OCI-LY7 (cell line): ENCODE measurements around the gene OSGIN1. TPM values are rescaled to one million over a fixed set of nuclear protein-coding genes. Genes with fewer than 3 reads are reported as not detected.

Experiments used
- BruUV-seq: library from RNA; stranded (reverse); fragments of 400-500 nt; replicated peaks from 2 replicates; lab custom pipeline; 2021; lab: Mats Ljungman, UMichigan
- CTCF ChIA-PET: fragments of 300-600 bp; sonication (Branson Sonifier 250); formaldehyde crosslinking; loops from one replicate; lab custom pipeline; 2022; ENCODE audit warnings: antibody characterized with exemption; ENCODE audit not compliant: unreplicated experiment; lab: Charles Lee
- POLR2A ChIA-PET: fragments of 300-600 bp; sonication (Branson Sonifier 250); formaldehyde crosslinking; loops from one replicate; lab custom pipeline; 2022; ENCODE audit warnings: antibody characterized with exemption; lab: Charles Lee
- DNase-seq: peaks from one replicate; pipeline ENCODE4 v3.0.0-alpha.2; 2015; ENCODE audit warnings: low spot score
- H2AFZ ChIP-seq: fragments of 200-600 bp; sonication (generic), shearing (Covaris generic); 2 replicates; pipeline ENCODE4 v1.6.1; 2014; ENCODE audit warnings: mild to moderate bottlenecking, antibody characterized with exemption, low read length, moderate library complexity
- H3K27ac ChIP-seq: fragments of 200-600 bp; sonication (generic); 2 replicates; pipeline ENCODE4 v1.5.1; 2014; ENCODE audit warnings: mixed run types, low read depth, mild to moderate bottlenecking, moderate library complexity, low read length, inconsistent platforms; ENCODE audit not compliant: poor library complexity, severe bottlenecking
- H3K36me3 ChIP-seq: fragments of 200-600 bp; sonication (generic); 2 replicates; pipeline ENCODE4 v1.6.1; 2014; ENCODE audit warnings: mild to moderate bottlenecking, antibody characterized with exemption, low read length, moderate library complexity, mixed read lengths; ENCODE audit not compliant: insufficient read depth
- H3K4me1 ChIP-seq: fragments of 200-600 bp; sonication (generic); 2 replicates; pipeline ENCODE4 v1.5.1; 2014; ENCODE audit warnings: mild to moderate bottlenecking, low read length; ENCODE audit not compliant: insufficient read depth, poor library complexity, severe bottlenecking
- H3K4me2 ChIP-seq: fragments of 200-600 bp; sonication (generic); 2 replicates; pipeline ENCODE4 v1.6.1; 2014; ENCODE audit warnings: mild to moderate bottlenecking, low read length
- H3K4me3 ChIP-seq: fragments of 200-600 bp; sonication (generic); 2 replicates; pipeline ENCODE4 v1.5.1; 2014; ENCODE audit warnings: mild to moderate bottlenecking, low read depth, low read length; ENCODE audit not compliant: poor library complexity, severe bottlenecking
- H3K79me2 ChIP-seq: fragments of 200-600 bp; sonication (generic); 2 replicates; pipeline ENCODE4 v1.6.1; 2016; ENCODE audit warnings: low read depth, mild to moderate bottlenecking, low read length, moderate library complexity, mixed read lengths; ENCODE audit not compliant: insufficient read depth
- H3K9me2 ChIP-seq: fragments of 200-600 bp; sonication (generic); 2 replicates; pipeline ENCODE4 v1.6.1; 2016; ENCODE audit warnings: mild to moderate bottlenecking, low read length, mixed read lengths; ENCODE audit not compliant: insufficient read depth
- H3K9me3 ChIP-seq: fragments of 200-600 bp; sonication (generic); 2 replicates; pipeline ENCODE4 v1.6.1; 2014; ENCODE audit warnings: mild to moderate bottlenecking, mixed run types, low read length, mixed read lengths
- H4K20me1 ChIP-seq: fragments of 200-600 bp; sonication (generic); 2 replicates; pipeline ENCODE4 v1.6.1; 2014; ENCODE audit warnings: mild to moderate bottlenecking, antibody characterized with exemption, low read length, moderate library complexity, mixed read lengths; ENCODE audit not compliant: insufficient read depth
- EZH2phosphoT487 ChIP-seq: fragments of 200-600 bp; sonication (generic); IDR thresholded peaks from 2 replicates; pipeline ENCODE4 v1.6.1; 2018; ENCODE audit warnings: low read depth, borderline replicate concordance, mild to moderate bottlenecking, mixed run types, antibody characterized with exemption, low read length, moderate library complexity, mixed read lengths
- intact Hi-C: fragments of 100-400 bp; cut with micrococcal nuclease; formaldehyde crosslinking; loops from one replicate; pipeline ENCODE4 v1.10.0; 2022; ENCODE audit not compliant: unreplicated experiment
- total RNA-seq, 2 experiments: library from RNA; depleted of rRNA in 1 of 2; stranded (reverse); fragments of >200 nt in 1 of 2; shearing (Covaris generic) in 1 of 2; gene quantifications; 2 replicates each; pipeline ENCODE4 v1.2.3, GENCODE V29; 2014 to 2022
- TF ChIP-seq, protein P1 (sequence below): fragments of 200-600 bp; sonication (generic); conservative IDR thresholded peaks from 2 replicates; pipeline ENCODE4 v1.5.1; 2014; ENCODE audit warnings: mild to moderate bottlenecking, antibody characterized with exemption, low read length, moderate library complexity, mixed read lengths

Gene OSGIN1
- total RNA-seq, 2 experiments from 2014 or later: 0.28 to 1.0 TPM

DNA sequence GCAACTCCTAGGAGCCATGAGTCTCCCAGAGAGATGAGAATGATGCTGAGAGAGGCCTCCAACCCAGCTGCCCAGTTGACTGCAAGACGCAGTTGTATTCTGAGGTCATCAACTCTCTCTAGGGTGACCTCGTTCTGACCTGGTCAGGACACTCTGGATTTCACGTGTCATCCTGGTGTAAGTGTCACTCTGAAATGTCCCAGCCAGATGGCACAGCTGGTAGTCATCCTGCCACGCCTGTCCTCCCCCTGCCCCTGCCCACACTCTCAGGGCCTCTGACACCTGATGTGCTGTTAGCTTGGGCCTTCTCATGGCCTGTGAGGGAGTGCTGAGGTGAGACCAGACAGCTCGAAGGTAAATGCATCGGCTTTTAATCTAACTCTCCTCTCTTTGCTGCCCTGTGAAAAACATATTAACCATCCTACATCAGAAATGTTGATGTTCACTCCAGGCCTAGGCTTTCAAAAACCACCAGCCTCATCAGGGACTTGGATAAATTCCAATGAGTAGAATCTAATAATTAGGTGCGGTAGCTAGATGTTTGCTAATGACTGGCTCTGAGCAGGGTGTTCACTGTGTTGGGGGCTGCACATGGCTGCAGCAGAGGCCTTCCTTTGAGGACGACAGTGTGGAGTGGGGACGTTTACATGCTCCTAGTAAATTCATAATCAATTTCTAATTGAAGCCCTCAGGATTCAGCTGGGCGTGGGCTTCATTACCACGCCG, 40.4 kb upstream of the OSGIN1 start:
- intact Hi-C loops: no loop called here
- Histone ChIP-seq H3K4me1 (no peaks in the 10 kb centered on the region), H2AFZ (no peak overlapping the region), H3K9me2 (no peaks in the 10 kb centered on the region), H3K4me3 (no peak overlapping the region), H3K27ac (no peak overlapping the region), H3K9me3 (no peaks in the 10 kb centered on the region), H3K36me3 (peaks cover 41% of the 10 kb centered on the region), H3K4me2 (no peak overlapping the region), H4K20me1 (no peaks in the 10 kb centered on the region), H3K79me2 (no peaks in the 10 kb centered on the region)
- CTCF ChIA-PET: interaction anchor here (0.8 kb wide), 1 partner anchor 13 kb away, joined by 4 read pairs; no protein-coding TSS in a partner anchor
- DNase-seq: no peak
- no TSS peak for BruUV-seq
- POLR2A ChIA-PET: interaction anchor here (0.6 kb wide), 1 partner anchor 652 kb away, joined by 5 read pairs; no protein-coding TSS in a partner anchor
- no peak for TF ChIP-seq EZH2phosphoT487
- TF ChIP-seq, protein P1, sequence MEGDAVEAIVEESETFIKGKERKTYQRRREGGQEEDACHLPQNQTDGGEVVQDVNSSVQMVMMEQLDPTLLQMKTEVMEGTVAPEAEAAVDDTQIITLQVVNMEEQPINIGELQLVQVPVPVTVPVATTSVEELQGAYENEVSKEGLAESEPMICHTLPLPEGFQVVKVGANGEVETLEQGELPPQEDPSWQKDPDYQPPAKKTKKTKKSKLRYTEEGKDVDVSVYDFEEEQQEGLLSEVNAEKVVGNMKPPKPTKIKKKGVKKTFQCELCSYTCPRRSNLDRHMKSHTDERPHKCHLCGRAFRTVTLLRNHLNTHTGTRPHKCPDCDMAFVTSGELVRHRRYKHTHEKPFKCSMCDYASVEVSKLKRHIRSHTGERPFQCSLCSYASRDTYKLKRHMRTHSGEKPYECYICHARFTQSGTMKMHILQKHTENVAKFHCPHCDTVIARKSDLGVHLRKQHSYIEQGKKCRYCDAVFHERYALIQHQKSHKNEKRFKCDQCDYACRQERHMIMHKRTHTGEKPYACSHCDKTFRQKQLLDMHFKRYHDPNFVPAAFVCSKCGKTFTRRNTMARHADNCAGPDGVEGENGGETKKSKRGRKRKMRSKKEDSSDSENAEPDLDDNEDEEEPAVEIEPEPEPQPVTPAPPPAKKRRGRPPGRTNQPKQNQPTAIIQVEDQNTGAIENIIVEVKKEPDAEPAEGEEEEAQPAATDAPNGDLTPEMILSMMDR: no peak

DNA sequence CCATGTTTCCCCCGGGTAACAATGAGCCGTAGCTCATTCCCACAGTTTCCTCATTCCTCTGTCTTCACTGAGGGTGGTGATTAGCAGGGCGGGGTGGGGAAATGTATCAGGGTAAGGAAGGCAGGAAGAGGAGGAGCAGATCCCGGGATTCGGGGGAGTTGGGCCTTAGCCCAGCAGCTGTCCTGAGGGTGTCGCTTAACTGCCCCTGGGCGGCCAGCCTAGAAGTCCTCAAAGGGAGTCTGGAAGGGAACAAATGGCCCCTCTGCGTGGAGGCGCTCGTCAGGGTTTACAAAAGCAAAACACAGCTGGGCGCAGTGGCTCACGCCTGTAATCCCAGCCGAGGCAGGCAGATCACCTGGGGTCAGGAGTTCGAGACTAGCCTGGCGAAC, 39.8 kb upstream of the OSGIN1 start:
- Histone ChIP-seq H3K9me3 (no peaks in the 10 kb centered on the region), H4K20me1 (no peaks in the 10 kb centered on the region), H3K9me2 (no peaks in the 10 kb centered on the region), H3K36me3 (peaks cover 45% of the 10 kb centered on the region), H2AFZ (no peak overlapping the region), H3K79me2 (no peaks in the 10 kb centered on the region), H3K4me2 (no peak overlapping the region), H3K4me1 (no peaks in the 10 kb centered on the region), H3K27ac (no peak overlapping the region), H3K4me3 (no peak overlapping the region)
- no TSS peak for BruUV-seq
- DNase-seq: no peak
- CTCF ChIA-PET: no interaction called here
- TF ChIP-seq EZH2phosphoT487: no peak
- TF ChIP-seq, protein P1: no peak
- intact Hi-C loops: no loop called here
- POLR2A ChIA-PET: no interaction called here

DNA sequence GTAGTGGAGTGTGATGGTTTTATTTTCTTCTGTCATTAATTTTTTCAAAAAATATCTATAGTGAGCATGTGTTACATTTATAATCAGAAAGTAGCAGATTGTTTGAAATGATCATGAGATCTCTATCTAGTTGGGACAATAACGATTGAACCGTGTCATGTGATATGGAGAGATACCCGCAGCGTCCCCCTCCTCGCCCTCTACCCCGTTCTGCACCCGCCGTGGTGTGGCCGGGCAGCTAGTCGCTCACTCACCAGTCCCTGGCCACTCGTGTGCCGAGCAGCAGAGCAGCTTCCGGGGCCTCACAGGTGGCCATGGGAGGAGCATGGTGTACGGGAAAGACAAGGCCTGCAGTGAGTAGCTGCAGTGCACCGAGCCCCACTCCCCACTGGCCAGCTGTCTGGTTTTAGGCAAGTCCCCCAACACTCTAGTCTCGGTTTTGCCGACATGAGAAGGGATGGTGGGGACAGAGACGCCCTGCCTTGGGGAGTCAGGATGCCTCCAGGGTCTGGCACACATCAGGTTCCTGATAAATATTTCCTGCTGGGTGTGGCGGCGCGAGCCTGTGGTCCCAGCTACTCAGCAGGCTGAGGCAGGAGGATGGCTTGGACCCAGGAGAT, 38.8 kb upstream of the OSGIN1 start:
- H3K4me2 ChIP-seq: no peak overlapping the region
- H3K79me2 ChIP-seq: no peaks in the 10 kb centered on the region
- no peak for DNase-seq
- TF ChIP-seq, protein P1: no peak
- TF ChIP-seq EZH2phosphoT487: no peak
- H2AFZ ChIP-seq: no peak overlapping the region
- CTCF ChIA-PET: interaction anchor here (0.6 kb wide), 1 partner anchor 1084 kb away, joined by 5 read pairs; no protein-coding TSS in a partner anchor
- peaks cover 53% of the 10 kb centered on the region for H3K36me3 ChIP-seq
- H3K4me1 ChIP-seq: no peaks in the 10 kb centered on the region
- no peak overlapping the region for H3K27ac ChIP-seq
- POLR2A ChIA-PET: no interaction called here
- H4K20me1 ChIP-seq: no peaks in the 10 kb centered on the region
- H3K9me2 ChIP-seq: no peaks in the 10 kb centered on the region
- no TSS peak for BruUV-seq
- no peak overlapping the region for H3K4me3 ChIP-seq
- H3K9me3 ChIP-seq: no peaks in the 10 kb centered on the region
- intact Hi-C loops: no loop called here
